ENCODE measurements around the gene ERVW-1. TPM values are rescaled to one million over a fixed set of nuclear protein-coding genes. Genes with fewer than 3 reads are reported as not detected.

The ERVW-1 gene
- total RNA-seq, 1 donor from 2014 or later: not detected

DNA sequence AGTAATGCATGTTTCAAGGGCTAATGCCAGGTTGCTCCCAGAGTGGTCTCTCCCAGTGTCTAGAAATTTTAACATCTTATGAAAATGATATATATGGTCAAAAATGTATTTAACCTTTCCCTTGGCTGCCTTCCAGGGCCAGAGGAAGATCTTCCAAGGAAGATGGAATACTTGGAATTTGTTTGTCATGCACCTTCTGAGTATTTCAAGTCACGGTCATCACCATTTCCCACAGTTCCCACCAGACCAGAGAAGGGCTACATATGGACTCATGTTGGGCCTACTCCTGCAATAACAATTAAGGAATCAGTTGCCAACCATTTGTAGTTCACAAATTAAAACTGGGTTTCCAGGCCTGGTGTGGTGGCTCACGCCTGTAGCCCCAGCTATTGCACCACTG, 21.5 kb downstream of the ERVW-1 start:
- TF ChIP-seq POLR2AphosphoS5 (IDR thresholded peaks at IDR 0.05; ENCODE audit: insufficient read depth in 1 of 2, low read depth in 1 of 2) (no peak), CTCF (IDR thresholded peaks at IDR 0.05) (no peak), POLR2A (IDR thresholded peaks at IDR 0.05) (no peak)
- no peak overlapping the region for H3K4me3 ChIP-seq
- no peak for DNase-seq (ENCODE audit: extremely low spot score in 2 of 2)
- no peaks in the 10 kb centered on the region for H3K4me1 ChIP-seq
- H3K36me3 ChIP-seq: peaks cover 0 to 64% of the 10 kb centered on the region in 2 donors
- H3K9me3 ChIP-seq: no peaks in the 10 kb centered on the region
- intact Hi-C loops (cut with DNase I): no loop called here
- H3K27me3 ChIP-seq: no peaks in the 10 kb centered on the region
- H3K27ac ChIP-seq: no peak overlapping the region

- no peak for DNase-seq (ENCODE audit: extremely low spot score in 2 of 2)
- peaks cover 0 to 62% of the 10 kb centered on the region in 2 donors for H3K36me3 ChIP-seq
- H3K27ac ChIP-seq: no peak overlapping the region
- no peaks in the 10 kb centered on the region for H3K27me3 ChIP-seq
- intact Hi-C loops (cut with DNase I): no loop called here
- TF ChIP-seq POLR2A (IDR thresholded peaks at IDR 0.05): no peak
- TF ChIP-seq POLR2AphosphoS5 (IDR thresholded peaks at IDR 0.05; ENCODE audit: insufficient read depth in 1 of 2, low read depth in 1 of 2): no peak
- TF ChIP-seq CTCF (IDR thresholded peaks at IDR 0.05): no peak
- H3K9me3 ChIP-seq: no peaks in the 10 kb centered on the region
- H3K4me1 ChIP-seq: peaks cover 9% of the 10 kb centered on the region
- no peak overlapping the region for H3K4me3 ChIP-seq
Measured at GRCh38 chr7:92451645-92452044, 26.1 kb downstream of the ERVW-1 start.

- peak in 2 of 3 experiments; percentile 3 to 11 for TF ChIP-seq CTCF (IDR thresholded peaks at IDR 0.05)
- TF ChIP-seq POLR2A (IDR thresholded peaks at IDR 0.05): no peak
- Histone ChIP-seq H3K36me3 (peaks cover 0 to 29% of the 10 kb centered on the region in 2 donors), H3K27me3 (no peaks in the 10 kb centered on the region), H3K4me1 (peaks cover 9% of the 10 kb centered on the region), H3K4me3 (peak overlapping the region; percentile 91 to 98), H3K9me3 (no peaks in the 10 kb centered on the region), H3K27ac (peak overlapping the region; percentile 96)
- intact Hi-C loops (cut with DNase I): loop anchor here (5.0 kb wide), 1 partner anchor 316 kb away; the partner anchor contains the start of gene CYP51A1
- DNase-seq (ENCODE audit: extremely low spot score in 2 of 2): no peak
Measured at GRCh38 chr7:92448205-92448747, 29.5 kb downstream of the ERVW-1 start.

DNA sequence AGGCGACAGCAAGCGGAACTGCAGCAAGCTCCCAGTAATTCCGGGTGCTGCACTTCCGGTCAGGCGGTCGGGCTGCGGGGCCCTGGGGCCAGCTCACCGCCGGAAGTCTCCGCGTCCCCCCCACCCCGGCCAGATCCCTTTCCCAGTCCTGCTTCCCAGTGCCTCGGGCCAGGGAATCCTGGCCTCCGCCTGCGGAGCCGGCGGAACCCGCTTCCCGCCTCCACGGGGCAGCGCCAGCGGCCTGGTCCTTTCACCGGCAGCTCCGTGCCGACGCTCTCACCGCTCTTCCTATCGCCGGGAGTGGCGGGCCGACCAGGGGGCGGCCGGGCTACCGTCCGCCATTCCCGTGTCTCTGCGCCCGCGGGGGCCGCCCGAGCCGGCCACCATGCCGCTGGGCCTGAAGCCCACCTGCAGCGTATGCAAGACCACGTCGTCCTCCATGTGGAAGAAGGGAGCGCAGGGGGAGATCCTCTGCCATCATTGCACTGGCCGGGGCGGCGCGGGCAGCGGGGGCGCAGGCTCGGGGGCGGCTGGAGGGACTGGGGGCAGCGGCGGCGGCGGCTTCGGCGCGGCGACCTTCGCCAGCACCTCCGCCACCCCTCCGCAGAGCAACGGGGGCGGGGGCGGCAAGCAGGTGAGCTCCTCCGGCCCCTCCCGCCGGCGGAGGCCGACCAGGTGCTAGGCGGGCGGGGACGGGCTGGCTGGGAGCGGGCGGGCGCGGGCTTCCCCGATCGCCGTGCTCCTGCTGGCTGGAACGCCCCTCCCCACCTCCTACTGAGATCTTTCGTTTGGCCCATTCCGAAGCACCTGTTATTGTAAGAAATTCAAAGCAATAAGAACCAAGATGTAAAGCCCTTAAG, 30.2 kb downstream of the ERVW-1 start, which contains the start of gene GATAD1:
TSS of gene GATAD1 (plus strand) at position 138 of the 860 bp plus-strand sequence. CDS start at position 386, 248 bp downstream.
- Histone ChIP-seq H3K4me1 (peaks cover 9% of the 10 kb centered on the region), H3K27ac (peak within 1 kb of the TSS; percentile 96), H3K27me3 (no peaks in the 10 kb centered on the region), H3K4me3 (peak within 1 kb of the TSS; percentile 91 to 98), H3K36me3 (peaks cover 0 to 25% of the 10 kb centered on the region in 2 donors), H3K9me3 (no peaks in the 10 kb centered on the region)
- TF ChIP-seq POLR2A (IDR thresholded peaks at IDR 0.05) (peak in 1 of 2 donors; percentile 49), CTCF (IDR thresholded peaks at IDR 0.05) (peak; percentile 91 to 98 (median 95)), POLR2AphosphoS5 (IDR thresholded peaks at IDR 0.05; ENCODE audit: insufficient read depth in 1 of 2, low read depth in 1 of 2) (peak; percentile 87 to 88)
- peak in 1 of 2 donors; percentile 95 for DNase-seq (ENCODE audit: extremely low spot score in 2 of 2)
- intact Hi-C loops (cut with DNase I): loop anchor here (5.0 kb wide), 1 partner anchor 315 kb away; the partner anchor contains the start of gene CYP51A1
